Ishikawa (cell line): ENCODE measurements around the gene IL6R.

Experiments
- CEBPB ChIP-seq: IDR thresholded peaks from 2 replicates; pipeline ENCODE4 v1.6.1; 2012
- CREB1 ChIP-seq: IDR thresholded peaks from 2 replicates; pipeline ENCODE4 v1.6.1; 2012; ENCODE audit warnings: low read depth
- EGR1 ChIP-seq: IDR thresholded peaks from 2 replicates; pipeline ENCODE4 v1.6.1; 2012
- EP300 ChIP-seq: IDR thresholded peaks from 2 replicates; pipeline ENCODE4 v1.6.1; 2012; ENCODE audit warnings: borderline replicate concordance
- FOXM1 ChIP-seq: IDR thresholded peaks from 2 replicates; pipeline ENCODE4 v1.6.1; 2012; ENCODE audit warnings: low read depth, borderline replicate concordance
- MAX ChIP-seq: IDR thresholded peaks from 2 replicates; pipeline ENCODE4 v1.6.1; 2012
- NFIC ChIP-seq: IDR thresholded peaks from 2 replicates; pipeline ENCODE4 v1.6.1; 2012
- RAD21 ChIP-seq: IDR thresholded peaks from 2 replicates; pipeline ENCODE4 v1.6.1; 2012; ENCODE audit warnings: low read depth
- REST ChIP-seq: IDR thresholded peaks from 2 replicates; pipeline ENCODE4 v1.6.1; 2012; ENCODE audit warnings: low read depth, mild to moderate bottlenecking
- TAF1 ChIP-seq: IDR thresholded peaks from 2 replicates; pipeline ENCODE4 v1.6.1; 2012; ENCODE audit warnings: low read depth, mild to moderate bottlenecking
- TCF12 ChIP-seq: IDR thresholded peaks from 2 replicates; pipeline ENCODE4 v1.6.1; 2012; ENCODE audit warnings: low read depth
- TEAD4 ChIP-seq: IDR thresholded peaks from 2 replicates; pipeline ENCODE4 v1.6.1; 2012
- USF1 ChIP-seq: IDR thresholded peaks from 2 replicates; pipeline ENCODE4 v1.6.1; 2012
- YY1 ChIP-seq: IDR thresholded peaks from 2 replicates; pipeline ENCODE4 v1.6.1; 2012; ENCODE audit warnings: low read depth
- ZBTB7A ChIP-seq: IDR thresholded peaks from 2 replicates; pipeline ENCODE4 v1.6.1; 2012; ENCODE audit warnings: low read depth

Gene IL6R

GRCh38 chr1:154404984-154405746 is at the start of gene IL6R:
IL6R (plus strand) TSS chr1:154405343; CDS start chr1:154405630, 287 bp downstream.
- TF ChIP-seq EP300 (no peak), MAX (peak; percentile 80), USF1 (no peak; the same call in 1 of the 2 replicates), FOXM1 (no peak), CREB1 (no peak), CEBPB (peak; percentile 95), NFIC (no peak), TCF12 (no peak), TEAD4 (no peak), ZBTB7A (no peak), EGR1 (no peak), REST (no peak), RAD21 (peak; percentile 52; the same call in 1 of the 2 replicates), TAF1 (no peak), YY1 (no peak)

GRCh38 chr1:154358519-154358918 is 46.6 kb upstream of the IL6R start:
- no peak for TF ChIP-seq EP300
- TF ChIP-seq MAX, result no peak
- no peak for TF ChIP-seq NFIC
- no peak for TF ChIP-seq TEAD4
- TF ChIP-seq EGR1, result no peak
- no peak for TF ChIP-seq TAF1
- no peak for TF ChIP-seq CREB1
- TF ChIP-seq ZBTB7A, result no peak
- TF ChIP-seq YY1, result no peak
- no peak for TF ChIP-seq FOXM1
- no peak for TF ChIP-seq CEBPB
- TF ChIP-seq REST, result no peak

- TF ChIP-seq FOXM1 (no peak), ZBTB7A (no peak), NFIC (no peak), CREB1 (no peak), TEAD4 (no peak), TAF1 (no peak), YY1 (no peak), EP300 (no peak)
Measured at GRCh38 chr1:154360288-154360687, 44.9 kb upstream of the IL6R start.

GRCh38 chr1:154361357-154361756 is 43.8 kb upstream of the IL6R start:
- TF ChIP-seq RAD21 (no peak), NFIC (no peak), USF1 (no peak), CREB1 (no peak), FOXM1 (no peak), REST (no peak), EGR1 (no peak), MAX (no peak), EP300 (no peak), ZBTB7A (no peak), TCF12 (no peak), YY1 (no peak), TEAD4 (no peak), CEBPB (no peak), TAF1 (no peak)
